Neural progenitor cell (in vitro differentiated cells): ENCODE data around the gene RFPL3.

ENCODE experiments used
- EZH2 ChIP-seq: fragments of 200-600 bp; sonication (generic); IDR thresholded peaks from 2 replicates; pipeline ENCODE4 v1.6.1; 2017; ENCODE audit warnings: antibody characterized with exemption, mild to moderate bottlenecking, moderate library complexity
- TF ChIP-seq, protein P1 (sequence below): fragments of 200-600 bp; sonication (generic); IDR thresholded peaks from 2 replicates; pipeline ENCODE4 v1.5.1; 2017; ENCODE audit warnings: antibody characterized with exemption, mild to moderate bottlenecking

DNA sequence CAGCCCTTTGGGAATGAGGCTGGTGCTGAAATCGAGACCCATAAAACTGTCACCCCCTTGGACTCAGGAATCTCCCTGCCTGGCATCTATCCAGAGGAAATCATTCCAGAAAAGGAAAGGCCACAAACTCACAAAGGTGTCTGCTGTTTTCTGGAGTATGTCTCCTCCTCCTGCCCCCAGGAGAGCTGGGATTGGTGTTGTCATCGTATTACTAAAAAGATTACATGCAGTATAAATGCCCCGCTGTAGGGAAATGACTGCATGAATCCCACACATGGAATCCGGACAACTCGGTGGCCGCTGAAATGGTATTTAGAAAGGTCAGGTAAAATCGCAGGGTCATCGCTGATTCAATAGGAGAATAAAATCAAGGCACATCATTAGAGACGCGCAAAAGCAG lies 18.9 kb upstream of the RFPL3 start:
- TF ChIP-seq, protein P1, sequence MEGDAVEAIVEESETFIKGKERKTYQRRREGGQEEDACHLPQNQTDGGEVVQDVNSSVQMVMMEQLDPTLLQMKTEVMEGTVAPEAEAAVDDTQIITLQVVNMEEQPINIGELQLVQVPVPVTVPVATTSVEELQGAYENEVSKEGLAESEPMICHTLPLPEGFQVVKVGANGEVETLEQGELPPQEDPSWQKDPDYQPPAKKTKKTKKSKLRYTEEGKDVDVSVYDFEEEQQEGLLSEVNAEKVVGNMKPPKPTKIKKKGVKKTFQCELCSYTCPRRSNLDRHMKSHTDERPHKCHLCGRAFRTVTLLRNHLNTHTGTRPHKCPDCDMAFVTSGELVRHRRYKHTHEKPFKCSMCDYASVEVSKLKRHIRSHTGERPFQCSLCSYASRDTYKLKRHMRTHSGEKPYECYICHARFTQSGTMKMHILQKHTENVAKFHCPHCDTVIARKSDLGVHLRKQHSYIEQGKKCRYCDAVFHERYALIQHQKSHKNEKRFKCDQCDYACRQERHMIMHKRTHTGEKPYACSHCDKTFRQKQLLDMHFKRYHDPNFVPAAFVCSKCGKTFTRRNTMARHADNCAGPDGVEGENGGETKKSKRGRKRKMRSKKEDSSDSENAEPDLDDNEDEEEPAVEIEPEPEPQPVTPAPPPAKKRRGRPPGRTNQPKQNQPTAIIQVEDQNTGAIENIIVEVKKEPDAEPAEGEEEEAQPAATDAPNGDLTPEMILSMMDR, result no peak
- TF ChIP-seq EZH2, result no peak
